Measurements from ENCODE around the gene CYLC2.

Gene CYLC2, protein sequence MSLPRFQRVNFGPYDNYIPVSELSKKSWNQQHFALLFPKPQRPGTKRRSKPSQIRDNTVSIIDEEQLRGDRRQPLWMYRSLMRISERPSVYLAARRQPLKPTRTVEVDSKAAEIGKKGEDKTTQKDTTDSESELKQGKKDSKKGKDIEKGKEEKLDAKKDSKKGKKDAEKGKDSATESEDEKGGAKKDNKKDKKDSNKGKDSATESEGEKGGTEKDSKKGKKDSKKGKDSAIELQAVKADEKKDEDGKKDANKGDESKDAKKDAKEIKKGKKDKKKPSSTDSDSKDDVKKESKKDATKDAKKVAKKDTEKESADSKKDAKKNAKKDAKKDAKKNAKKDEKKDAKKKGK

DNA sequence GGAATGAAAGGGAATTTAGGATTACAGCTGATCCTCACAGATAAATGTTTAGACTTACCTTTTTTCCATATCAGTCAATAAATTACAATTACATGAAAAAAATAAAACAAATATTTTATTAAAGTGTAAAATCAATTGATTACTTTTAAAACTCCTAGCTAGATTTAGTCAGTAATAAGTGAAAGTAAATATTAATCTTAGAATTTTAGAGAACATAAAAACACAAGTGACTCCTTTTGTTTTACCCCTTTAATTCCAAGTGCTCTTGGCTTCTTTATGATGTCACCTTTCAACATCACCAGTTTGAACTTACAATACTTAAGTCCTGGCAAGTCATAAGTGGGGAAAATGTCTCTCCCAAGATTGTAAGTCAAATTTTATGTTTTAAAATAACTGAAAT is at the start of gene CYLC2:
Gene CYLC2 (plus strand): TSS at position 301 of the 400 bp plus-strand sequence. CDS start 48 bp downstream, at position 349.
- H3K4me3 ChIP-seq (ENCODE audit: low read length) = no peak within 1 kb of the TSS
- no peak for TF ChIP-seq CTCF (conservative IDR thresholded peaks at IDR 0.05; ENCODE audit: low read depth, low read length)
- no peak for DNase-seq (ENCODE audit: low read depth)

GRCh38 chr9:102950346-102950745 is 44.8 kb upstream of the CYLC2 start:
- no peak overlapping the region for H3K4me3 ChIP-seq (ENCODE audit: low read length)
- no peak for DNase-seq (ENCODE audit: low read depth)
- no peak for TF ChIP-seq CTCF (conservative IDR thresholded peaks at IDR 0.05; ENCODE audit: low read depth, low read length)

GRCh38 chr9:102966999-102967398 is 28.1 kb upstream of the CYLC2 start:
- no peak for DNase-seq (ENCODE audit: low read depth)
- TF ChIP-seq CTCF (conservative IDR thresholded peaks at IDR 0.05; ENCODE audit: low read depth, low read length) = no peak
- H3K4me3 ChIP-seq (ENCODE audit: low read length) = no peak overlapping the region

- H3K4me3 ChIP-seq (ENCODE audit: low read length) = no peak overlapping the region
- TF ChIP-seq CTCF (conservative IDR thresholded peaks at IDR 0.05; ENCODE audit: low read depth, low read length) = no peak
- no peak for DNase-seq (ENCODE audit: low read depth)
Observed at GRCh38 chr9:102967979-102968378, 27.2 kb upstream of the CYLC2 start.

DNA sequence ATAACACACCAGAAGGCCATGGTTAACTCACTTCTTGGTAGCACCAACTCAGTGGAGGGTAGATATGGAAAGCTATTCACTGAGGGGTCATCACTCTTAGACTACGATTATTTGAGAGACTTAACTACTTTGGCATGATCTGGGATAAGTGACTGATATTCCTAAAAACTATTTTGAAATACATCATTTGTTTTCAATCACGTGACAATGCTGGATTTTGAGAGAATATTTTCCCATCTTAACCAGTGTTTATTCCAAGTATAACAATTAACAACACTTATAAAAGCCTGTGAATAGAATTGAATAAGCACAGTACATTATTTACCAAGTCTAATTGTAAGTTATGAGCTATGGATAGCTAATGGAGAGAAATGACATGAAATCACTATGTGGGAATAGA is 22.4 kb upstream of the CYLC2 start:
- TF ChIP-seq CTCF (conservative IDR thresholded peaks at IDR 0.05; ENCODE audit: low read depth, low read length) = no peak
- no peak overlapping the region for H3K4me3 ChIP-seq (ENCODE audit: low read length)
- no peak for DNase-seq (ENCODE audit: low read depth)

DNA sequence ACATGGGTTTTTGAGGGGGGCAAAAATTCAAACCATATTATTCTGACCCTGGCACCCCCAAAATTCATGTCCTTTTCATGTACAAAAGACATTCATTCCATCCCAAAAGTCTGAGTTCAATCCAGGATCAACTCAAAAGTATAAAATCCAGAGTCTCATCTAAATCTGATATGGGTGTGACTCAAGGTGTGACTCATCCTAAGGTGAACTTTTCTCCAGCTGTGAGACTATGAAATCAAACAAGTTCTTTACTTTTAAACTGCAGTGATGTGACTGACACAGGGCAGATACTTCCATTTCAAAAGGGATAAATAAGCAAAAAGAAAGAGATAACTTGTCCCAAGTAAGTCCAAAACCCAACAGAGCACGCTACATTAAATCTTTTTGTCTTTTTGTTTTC is 20.6 kb upstream of the CYLC2 start:
- DNase-seq (ENCODE audit: low read depth) = no peak
- no peak for TF ChIP-seq CTCF (conservative IDR thresholded peaks at IDR 0.05; ENCODE audit: low read depth, low read length)
- H3K4me3 ChIP-seq (ENCODE audit: low read length) = no peak overlapping the region

DNA sequence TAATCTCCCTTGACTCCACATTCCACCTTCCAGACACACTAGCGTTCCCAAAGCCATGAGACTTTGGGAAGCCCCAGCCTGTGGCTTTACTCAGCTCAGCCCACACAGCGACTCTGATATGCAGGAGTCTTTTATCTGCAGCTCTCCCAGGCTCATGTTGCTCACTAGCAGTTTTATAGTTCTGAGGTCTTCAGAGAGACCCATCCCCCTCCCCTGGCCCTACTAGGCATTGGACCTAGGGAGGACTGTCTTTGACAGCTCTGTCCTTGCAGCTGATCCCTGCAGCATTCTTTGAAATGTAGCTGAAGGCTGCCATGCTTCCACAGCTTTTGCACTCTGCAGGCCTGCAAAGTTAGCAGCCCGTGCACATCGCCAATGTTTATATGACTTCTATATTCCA is 19.9 kb upstream of the CYLC2 start:
- H3K4me3 ChIP-seq (ENCODE audit: low read length) = no peak overlapping the region
- TF ChIP-seq CTCF (conservative IDR thresholded peaks at IDR 0.05; ENCODE audit: low read depth, low read length) = no peak
- no peak for DNase-seq (ENCODE audit: low read depth)
